HG02610 (cell line): ENCODE data around the gene LTBP4.
"Not testable (repeated sequence)": the region's sequence is repeated elsewhere in the genome, so short reads cannot be mapped to it uniquely, and the experiment has no call there.

Experiments used
- ATAC-seq: cut with Tn5 transposase; IDR thresholded peaks from one replicate; pipeline ENCODE4 v1.9.1; 2021; ENCODE audit warnings: mild to moderate bottlenecking, moderate library complexity; ENCODE audit not compliant: unreplicated experiment

Gene LTBP4

DNA sequence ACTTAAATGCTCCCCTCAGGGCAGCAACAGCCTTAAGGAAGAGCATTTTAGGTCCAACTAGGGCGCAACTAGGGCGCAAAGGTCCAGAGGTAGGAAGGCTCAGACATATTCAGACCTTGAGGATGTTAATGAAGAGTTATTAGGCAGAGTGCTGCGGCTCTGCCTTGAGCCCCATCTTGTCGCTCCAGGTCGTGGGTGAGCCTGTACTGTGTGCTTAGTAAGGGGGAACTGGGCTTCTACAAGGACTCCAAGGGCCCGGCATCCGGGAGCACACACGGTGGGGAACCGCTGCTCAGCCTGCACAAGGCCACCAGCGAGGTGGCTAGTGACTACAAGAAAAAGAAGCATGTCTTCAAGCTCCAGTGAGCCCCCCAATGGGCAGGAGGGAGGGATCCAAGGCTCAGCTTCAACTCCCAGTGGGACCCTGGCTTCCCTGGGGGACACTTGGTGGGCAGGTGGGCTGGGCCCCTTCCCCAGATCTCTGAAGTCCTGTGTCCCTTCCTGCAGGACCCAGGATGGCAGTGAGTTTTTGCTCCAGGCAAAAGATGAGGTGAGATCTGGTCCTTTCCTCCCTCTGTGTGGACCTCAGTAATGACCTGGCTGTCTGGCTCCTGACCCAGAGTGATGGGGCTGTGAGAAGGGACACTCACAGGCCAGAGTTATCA lies 29.2 kb upstream of the LTBP4 start:
- ATAC-seq = no peak

DNA sequence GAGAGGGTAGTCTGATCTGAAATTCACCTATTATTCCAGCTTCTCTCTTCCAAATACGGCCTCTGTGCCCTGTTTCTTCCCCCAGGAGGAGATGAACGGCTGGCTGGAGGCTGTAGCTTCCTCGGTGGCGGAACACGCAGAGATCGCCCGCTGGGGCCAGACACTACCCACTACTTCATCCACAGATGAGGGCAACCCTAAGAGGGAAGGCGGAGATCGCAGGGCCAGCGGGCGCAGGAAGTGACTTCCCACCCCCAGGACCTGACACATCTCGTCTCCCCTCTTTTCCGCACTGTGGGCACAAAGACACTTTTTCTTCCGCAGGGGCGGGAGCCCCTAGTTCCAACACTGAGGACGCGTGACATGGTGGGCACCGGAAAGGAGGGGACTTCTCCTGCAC lies 25.8 kb upstream of the LTBP4 start:
- ATAC-seq = no peak

DNA sequence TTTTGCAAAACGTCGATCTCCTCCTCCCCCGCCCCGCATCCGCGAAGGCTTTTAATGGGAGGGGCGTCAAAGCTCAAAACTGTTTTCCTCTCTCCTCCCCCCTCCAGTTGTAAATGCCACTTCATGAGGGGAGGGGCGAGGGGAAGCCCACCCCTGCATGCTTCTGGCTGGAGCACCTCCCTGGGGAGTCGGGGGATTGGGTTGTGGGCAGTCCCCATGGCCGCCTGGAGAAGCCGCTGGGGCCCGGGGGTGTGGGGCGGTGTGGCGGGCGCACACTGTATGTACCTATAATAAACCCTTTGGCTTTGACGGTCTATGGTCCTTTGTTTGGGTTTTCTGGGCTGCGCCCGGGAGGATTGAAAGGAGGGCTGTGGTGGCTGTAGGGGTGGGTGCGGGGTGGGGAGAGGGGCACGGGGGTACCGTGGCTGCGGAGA lies 25.0 kb upstream of the LTBP4 start:
- peak; percentile 8 for ATAC-seq

DNA sequence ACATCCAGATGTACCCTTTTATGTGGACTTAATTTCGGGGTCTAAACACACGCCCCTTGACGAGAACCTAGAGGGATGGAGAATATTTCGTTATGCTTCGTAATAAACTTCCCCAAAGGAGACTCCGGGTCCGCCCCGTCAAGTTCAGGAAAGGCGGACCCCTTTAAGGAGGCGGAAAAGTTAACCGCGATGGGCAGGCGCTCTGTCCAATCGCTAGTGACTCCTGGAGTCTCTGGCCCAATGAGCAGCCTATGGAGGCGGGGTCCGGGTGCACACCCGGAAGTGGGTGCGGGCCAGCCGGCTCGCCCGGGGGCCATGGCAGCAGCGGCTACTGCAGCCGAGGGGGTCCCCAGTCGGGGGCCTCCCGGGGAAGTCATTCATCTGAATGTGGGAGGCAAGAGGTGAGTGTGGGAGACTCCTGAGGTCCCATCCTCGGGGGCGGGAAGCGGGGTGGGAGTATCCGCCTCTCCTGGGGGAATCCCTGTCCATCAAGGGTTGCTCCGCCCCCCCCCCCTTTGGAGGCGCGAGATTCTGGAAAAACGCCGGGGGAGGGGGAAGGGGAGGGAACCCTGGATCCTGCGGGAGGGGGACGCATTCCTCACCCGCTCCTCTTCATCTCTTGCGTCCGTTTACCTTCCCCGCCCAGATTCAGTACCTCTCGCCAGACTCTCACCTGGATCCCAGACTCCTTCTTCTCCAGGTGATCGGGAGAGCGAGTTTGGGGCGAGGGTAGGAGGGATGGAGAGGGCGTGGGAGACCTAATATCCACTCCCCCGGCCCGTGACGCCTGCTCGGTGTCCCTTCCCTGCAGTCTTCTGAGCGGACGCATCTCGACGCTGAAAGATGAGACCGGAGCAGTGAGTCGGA lies 24.4 kb upstream of the LTBP4 start, which contains the start of gene SHKBP1:
Gene SHKBP1 (plus strand): TSS at position 289 of the 867 bp plus-strand sequence. CDS start 27 bp downstream, at position 316.
- peak; percentile 95 for ATAC-seq

DNA sequence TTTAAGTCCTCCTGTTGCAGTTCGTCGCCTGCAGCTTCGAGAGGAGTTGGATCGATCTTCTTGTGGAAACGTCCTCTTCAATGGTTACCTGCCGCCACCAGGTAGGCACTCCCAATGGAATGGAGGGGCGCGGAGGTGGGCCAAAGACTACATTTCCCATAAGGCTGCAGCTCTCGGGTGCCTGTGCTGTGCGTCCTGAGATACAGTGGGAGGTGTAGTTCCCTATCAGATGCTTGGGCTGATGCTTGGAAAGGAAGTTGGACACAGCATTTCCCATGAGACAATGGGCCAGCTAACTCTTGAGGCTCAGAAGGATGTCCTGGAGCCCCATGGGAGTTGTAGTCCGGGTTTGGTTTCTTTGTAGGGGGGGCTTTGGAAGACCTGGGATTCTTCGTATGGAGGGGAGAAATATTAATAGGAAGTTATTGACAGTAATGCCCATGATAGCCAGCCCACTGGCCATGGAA lies 22.7 kb upstream of the LTBP4 start:
- no peak for ATAC-seq

DNA sequence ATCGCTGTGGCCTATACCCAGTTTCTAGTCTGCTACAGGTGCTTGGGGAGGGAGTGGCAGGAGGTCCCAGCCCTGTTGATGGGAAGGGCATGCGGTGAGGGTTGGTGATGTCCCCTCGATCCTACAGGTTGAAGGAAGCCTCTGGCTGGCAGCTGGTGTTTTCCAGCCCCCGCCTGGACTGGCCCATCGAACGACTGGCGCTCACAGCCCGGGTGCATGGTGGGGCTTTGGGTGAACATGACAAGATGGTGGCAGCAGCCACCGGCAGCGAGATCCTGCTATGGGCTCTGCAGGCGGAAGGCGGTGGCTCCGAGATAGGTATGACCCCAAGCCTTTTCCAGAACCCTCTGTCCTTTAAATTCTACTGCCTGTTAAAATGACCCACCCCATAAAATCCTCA lies 20.6 kb upstream of the LTBP4 start:
- ATAC-seq = no peak

DNA sequence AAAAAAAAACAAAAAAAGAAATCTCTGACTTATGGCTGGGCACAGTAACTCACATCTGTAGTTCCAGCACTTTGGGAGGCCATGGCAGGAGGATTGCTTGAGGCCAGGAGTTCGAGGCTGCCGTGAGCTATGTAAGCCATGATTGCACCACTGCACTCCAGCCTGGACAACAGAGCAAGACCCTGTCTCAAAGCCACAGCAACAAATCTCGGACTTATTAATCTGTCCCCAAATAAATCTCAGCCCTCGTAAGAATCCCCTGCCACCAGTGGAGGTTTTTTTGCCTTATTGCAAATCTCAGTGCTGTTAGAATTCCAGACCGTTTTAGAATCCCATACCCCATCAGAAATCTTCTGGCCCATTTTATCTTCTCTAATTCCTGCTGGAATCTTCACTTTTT lies 19.6 kb upstream of the LTBP4 start:
- ATAC-seq = no peak

DNA sequence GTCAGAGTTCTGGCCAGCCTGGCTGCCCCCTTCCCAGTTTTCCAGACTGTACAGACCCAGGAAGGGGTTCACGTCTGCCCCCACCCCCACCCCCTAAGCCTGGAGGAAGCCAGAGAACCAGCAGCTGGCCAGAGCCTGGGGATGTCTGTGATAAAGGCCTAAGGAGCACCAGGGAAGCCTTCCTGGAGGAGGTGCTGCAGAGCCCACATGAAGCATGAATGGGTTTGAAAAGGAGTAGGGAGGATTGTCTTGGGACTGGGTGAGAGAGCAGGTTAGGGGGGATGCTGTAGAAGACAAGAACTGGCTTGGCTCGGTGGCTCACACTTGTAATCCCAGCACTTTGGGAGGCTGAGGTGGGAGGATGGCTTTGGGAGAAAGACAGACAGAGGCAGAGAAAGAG lies 18.7 kb upstream of the LTBP4 start:
- no peak for ATAC-seq

DNA sequence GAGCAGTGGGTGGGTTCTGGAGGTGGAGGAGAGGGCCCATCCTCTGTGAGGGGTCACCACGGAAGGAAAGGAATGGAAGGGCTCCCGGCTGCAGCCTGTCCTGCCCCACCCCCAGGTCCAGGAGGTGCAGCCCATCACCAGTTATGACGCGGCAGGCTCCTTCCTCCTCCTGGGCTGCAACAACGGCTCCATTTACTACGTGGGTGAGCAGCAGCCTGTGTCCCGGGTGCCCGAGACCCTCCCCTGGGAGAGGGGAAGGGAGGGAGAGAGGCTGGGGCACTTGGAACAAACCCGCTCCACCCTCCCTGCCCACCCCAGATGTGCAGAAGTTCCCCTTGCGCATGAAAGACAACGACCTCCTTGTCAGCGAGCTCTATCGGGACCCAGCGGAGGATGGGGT lies 17.9 kb upstream of the LTBP4 start:
- no peak for ATAC-seq

DNA sequence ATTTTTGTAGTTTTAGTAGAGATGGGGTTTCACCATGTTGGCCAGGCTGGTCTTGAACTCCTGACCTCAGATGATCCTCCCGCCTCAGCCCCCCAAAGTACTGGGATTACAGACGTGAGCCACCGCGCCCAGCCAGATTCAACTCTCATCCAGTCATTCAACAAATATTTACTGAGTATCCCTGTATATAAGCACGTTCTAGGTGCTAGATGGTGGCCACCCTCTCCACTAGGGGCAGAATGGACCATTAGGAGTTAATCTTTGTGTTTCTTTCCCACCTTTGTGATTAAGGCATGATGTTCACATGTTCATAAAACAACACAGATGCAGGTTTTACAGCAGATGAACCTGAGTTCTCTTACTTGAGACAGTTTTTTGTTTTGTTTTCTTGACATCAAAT lies 17.2 kb upstream of the LTBP4 start:
- no peak for ATAC-seq

DNA sequence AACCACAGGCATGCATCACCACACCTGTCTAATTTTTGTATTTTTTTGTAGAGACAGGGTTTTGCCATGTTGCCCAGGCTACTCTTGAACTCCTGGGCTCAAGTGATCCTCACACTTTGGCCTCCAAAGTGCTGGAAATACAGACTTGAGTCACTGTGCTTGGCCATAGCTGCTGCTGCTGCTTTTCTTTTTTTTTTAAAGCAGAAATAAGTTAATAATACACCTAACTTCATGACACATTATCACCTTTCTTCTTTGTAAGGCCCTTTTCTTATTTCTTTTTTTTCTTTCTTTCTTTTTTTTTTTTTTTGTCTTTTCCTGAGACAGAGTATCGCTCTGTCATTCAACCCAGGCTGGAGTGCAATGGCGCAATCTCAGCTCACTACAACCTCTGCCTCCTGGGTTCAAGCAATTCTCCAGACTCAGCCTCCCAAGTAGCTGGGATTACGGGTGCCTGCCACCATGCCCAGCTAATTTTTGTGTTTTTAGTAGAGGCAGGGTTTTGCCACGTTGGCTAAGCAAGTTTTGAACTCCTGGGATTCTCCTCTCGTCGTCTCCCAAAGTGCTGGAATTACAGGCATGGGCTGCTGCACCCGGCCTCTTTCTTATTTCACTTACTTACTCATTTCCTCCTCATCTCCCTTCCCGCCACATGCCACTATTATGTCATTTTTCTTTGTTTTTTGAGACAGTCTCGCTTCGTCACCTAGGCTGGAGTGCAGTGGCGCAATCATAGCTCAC lies 15.8 kb upstream of the LTBP4 start:
- no peak for ATAC-seq

DNA sequence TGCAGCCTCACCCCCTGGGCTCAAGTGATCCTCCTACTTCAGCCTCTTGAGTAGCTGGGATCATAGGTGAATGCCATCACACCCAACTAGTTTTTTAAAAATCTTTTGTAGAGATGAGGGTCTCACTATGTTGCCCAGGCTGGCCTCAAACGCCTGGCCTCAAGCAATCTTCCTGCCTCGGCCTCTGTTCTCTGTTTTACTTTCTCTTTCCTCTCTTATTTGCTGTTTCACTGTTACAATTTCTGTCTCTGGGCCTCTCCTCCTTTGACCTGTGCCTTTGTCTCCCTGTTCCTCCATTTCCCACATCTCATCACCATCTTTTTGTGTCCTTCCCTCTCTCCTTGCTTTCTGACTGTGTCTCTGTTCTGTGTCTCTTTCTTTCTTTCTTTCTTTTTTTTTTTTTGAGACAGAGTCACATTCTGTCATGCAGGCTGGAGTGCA lies 15.2 kb upstream of the LTBP4 start:
- no peak for ATAC-seq

DNA sequence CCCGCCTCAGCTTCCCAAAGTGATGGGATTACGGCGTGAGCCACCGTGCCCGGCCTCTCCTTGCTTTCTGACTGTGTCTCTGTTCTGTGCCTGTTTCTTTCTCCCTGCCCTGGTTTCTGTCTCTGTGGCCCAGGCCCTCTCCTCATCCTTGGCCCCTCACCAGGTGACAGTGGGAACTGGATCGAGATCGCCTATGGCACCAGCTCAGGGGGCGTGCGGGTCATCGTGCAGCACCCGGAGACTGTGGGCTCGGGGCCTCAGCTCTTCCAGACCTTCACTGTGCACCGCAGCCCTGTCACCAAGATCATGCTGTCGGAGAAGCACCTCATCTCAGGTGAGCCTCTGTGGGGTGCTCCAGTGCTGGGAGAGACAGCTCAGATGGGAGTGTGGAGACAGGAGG lies 14.6 kb upstream of the LTBP4 start:
- no peak for ATAC-seq

DNA sequence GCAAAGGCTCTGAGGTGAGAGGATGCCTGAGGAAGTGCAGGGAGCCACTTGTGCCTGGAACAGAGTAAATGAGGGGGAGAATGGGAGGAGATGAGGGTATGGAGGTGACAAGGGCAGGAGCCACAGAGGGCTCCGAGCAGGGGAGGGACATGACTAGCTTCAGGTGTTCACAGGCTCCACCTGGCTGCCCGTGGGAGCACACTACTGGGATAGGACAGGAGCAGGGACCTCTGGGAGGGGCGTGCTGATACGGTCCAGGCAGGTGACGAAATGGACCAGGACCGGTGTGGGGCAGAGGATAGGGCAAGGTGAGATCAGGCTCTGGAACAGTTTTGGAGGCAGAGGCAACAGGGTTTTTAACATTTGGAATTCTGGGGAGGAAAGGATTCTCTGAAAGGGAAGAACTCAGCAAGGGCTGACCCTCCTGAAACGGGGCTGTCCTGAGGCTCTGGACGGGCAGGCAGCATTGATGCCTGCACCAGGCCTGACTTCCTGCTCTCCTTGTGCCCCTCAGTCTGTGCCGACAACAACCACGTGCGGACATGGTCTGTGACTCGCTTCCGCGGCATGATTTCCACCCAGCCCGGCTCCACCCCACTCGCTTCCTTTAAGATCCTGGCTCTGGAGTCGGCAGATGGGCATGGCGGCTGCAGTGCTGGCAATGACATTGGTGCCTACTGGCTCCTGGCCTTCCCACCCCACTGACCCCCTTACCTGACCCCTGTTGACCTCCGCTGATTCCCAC lies 12.9 kb upstream of the LTBP4 start:
- no peak for ATAC-seq

DNA sequence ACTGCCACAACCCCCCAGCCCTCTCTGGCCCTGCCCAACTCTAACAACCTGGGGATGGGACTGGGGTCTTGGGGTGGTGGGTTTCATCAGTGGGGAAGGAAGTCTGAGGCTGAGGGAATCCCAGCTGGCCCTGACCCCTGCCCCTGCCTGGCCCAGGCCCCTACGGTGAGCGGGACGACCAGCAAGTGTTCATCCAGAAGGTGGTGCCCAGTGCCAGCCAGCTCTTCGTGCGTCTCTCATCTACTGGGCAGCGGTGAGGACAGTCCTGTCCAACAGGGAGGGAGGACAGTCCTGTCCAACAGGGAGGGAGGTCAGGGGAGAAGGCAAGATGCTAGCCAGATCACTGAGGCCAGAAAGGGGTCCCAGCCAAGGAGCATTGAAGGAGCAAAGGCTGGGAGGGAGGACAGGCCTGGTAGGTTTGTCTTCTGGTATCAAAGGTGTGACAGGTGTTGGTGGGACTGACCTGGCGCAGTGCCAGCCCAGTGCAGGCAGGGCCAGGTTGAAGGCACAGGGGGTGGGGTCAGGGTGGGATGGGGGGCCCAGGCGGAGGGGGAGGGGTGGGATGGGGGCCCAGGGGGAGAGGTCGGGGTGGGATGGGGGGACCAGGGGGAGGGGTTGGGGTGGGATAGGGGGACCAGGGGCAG lies 12.1 kb upstream of the LTBP4 start:
- no peak for ATAC-seq

DNA sequence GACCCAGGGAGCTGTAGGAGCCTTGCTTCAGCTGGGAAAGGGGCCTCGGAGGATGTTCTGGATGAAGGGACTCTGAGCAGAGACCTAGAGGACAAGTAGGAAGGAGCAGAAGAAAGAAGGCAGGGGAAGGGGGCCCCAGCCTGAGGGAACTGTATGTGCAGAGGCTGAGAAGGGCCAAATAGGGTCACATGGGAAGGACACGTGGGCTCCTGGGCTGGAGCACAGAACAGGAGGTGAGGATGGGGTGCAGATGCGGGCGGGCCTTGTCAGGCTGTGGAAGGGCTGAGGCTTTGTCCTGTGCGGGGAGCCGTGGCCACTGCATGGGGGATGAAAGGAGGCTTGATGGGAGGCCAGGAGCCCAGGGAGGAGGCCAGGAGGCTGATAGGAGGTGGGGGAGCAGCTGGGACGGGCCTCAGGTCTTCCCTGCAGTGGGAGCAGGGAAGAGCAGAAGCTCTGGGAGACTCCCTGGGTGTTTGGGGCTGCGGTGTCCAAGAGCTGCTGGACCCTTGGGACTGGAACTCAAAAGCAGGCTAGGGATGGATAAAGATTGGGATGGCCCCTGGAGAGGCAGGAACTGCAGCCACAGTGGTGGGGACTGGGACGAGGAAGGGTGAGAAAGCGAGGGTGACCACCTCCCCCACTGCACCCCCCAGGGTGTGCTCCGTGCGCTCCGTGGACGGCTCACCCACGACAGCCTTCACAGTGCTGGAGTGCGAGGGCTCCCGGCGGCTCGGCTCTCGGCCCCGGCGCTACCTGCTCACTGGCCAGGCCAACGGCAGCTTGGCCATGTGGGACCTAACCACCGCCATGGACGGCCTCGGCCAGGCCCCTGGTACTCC lies 11.4 kb upstream of the LTBP4 start:
- no peak for ATAC-seq

DNA sequence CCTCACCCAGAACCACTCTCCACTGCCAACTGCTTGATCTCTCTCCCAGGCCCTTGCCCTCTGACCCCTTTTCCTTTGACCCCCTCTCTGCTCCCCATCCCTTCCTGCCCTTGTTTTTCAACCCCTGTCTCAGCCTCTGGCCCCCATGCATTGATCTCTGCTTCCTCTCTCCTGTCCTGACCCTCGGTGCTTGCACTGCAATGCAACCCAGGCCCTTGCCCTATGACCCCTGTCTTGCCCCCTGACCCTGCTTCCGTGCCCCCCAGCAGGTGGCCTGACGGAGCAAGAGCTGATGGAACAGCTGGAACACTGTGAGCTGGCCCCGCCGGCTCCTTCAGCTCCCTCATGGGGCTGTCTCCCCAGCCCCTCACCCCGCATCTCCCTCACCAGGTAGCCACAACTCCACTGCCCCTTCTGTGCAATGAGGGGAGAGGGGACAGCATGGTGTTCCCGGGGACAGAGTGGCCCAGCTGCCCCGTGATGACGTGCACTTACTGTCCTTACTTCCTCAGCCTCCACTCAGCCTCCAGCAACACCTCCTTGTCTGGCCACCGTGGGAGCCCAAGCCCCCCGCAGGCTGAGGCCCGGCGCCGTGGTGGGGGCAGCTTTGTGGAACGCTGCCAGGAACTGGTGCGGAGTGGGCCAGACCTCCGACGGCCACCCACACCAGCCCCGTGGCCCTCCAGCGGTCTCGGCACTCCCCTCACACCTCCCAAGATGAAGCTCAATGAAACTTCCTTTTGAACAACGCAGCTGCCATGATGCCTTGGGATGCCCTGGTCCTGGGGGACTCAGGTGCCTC lies 10.5 kb upstream of the LTBP4 start:
- ATAC-seq = no peak

DNA sequence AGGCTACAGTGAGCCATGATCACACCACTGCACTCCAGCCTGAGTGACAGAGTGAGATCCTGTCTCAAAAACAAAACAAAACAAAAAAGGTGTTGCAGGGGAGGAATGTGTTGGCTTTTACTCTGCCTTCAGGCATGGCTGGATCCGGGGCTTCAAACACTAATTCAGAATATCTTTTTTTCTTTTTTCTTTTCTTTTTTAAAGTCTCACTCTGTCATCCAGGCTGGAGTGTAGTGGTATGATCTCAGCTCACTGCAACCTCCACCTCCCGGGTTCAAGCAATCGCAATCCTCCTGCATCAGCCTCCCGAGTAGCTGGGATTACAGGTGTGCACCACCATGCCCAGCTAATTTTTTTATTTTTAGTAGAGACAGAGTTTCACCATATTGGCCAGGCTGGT lies 9.4 kb upstream of the LTBP4 start:
- ATAC-seq = not testable (repeated sequence)

DNA sequence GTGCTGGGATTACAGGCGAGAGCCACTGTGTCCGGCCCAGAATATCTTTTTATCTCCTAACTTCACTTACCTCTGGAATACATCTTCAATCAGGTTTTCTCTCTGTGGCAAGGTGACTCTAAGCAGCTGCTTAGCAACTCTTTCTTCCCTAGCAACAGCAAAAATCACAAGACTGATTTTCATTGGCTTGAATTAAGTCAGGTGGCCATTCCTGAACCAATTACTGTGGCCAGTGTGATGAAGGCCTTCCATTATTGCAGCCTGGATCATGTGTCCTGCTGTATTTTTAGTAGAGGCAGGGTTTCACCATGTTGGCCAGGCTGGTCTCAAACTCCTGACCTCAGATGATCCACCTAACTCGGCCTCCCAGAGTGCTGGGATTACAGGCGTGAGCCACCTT lies 9.0 kb upstream of the LTBP4 start:
- ATAC-seq = no peak
